Keratinocyte (primary cell): ENCODE data around the gene BRICD5. TPM values are rescaled to one million over a fixed set of nuclear protein-coding genes. Genes with fewer than 3 reads are reported as not detected.

Experiments used
- DNase-seq: peaks from one replicate; pipeline ENCODE4 v3.0.0-alpha.2; 2011; ENCODE audit warnings: low read depth, missing footprints, low spot score
- FAIRE-seq: peaks from 2 replicates; lab custom pipeline; 2011; peaks lifted over from hg19 to GRCh38; lab: Jason Lieb, UNC
- H2AFZ ChIP-seq: 2 replicates; pipeline ENCODE4 v1.6.0; 2012; ENCODE audit warnings: low read length, control low read depth, inconsistent platforms; ENCODE audit not compliant: control insufficient read depth
- H3K27ac ChIP-seq: 2 replicates; pipeline ENCODE4 v1.5.1; 2011; ENCODE audit warnings: low read length; ENCODE audit not compliant: control insufficient read depth, insufficient read depth
- H3K27me3 ChIP-seq: 3 replicates; pipeline ENCODE4 v1.6.0; 2011; ENCODE audit warnings: low read length; ENCODE audit not compliant: control insufficient read depth, insufficient read depth; ENCODE audit errors: extremely low read depth
- H3K36me3 ChIP-seq, 2 experiments: 2 replicates in 1 of 2; 3 replicates in 1 of 2; pipeline ENCODE4 v1.5.1; 2011; ENCODE audit warnings: low read length in 2 of 2, mild to moderate bottlenecking in 1 of 2; ENCODE audit not compliant: control insufficient read depth in 2 of 2, insufficient read depth in 2 of 2; ENCODE audit errors: extremely low read depth in 1 of 2
- H3K4me1 ChIP-seq: 3 replicates; pipeline ENCODE4 v1.5.1; 2011; ENCODE audit warnings: low read length; ENCODE audit not compliant: control insufficient read depth, insufficient read depth; ENCODE audit errors: extremely low read depth
- H3K4me2 ChIP-seq: 3 replicates; pipeline ENCODE4 v1.6.0; 2011; ENCODE audit warnings: low read depth, low read length; ENCODE audit not compliant: control insufficient read depth, insufficient read depth; ENCODE audit errors: extremely low read depth
- H3K4me3 ChIP-seq, 3 experiments: fragments of 200-600 bp in 1 of 3; sonication (generic) in 1 of 3; 2 replicates in 2 of 3; 3 replicates in 1 of 3; pipeline ENCODE4 v1.5.1; 2011 to 2016; ENCODE audit warnings: low read length in 3 of 3, mild to moderate bottlenecking in 3 of 3, control low read depth in 2 of 3, inconsistent platforms in 1 of 3, low read depth in 1 of 3, mixed read lengths in 1 of 3, mixed run types in 1 of 3, moderate library complexity in 1 of 3; ENCODE audit not compliant: control insufficient read depth in 2 of 3, insufficient read depth in 2 of 3; ENCODE audit errors: extremely low read depth in 1 of 3
- H3K79me2 ChIP-seq: 2 replicates; pipeline ENCODE4 v1.6.0; 2012; ENCODE audit warnings: low read length; ENCODE audit not compliant: control insufficient read depth, insufficient read depth
- H3K9ac ChIP-seq: 3 replicates; pipeline ENCODE4 v1.6.0; 2011; ENCODE audit warnings: low read length; ENCODE audit not compliant: control insufficient read depth, insufficient read depth; ENCODE audit errors: extremely low read depth
- H3K9me1 ChIP-seq: 3 replicates; pipeline ENCODE4 v1.6.0; 2011; ENCODE audit warnings: low read length; ENCODE audit not compliant: control insufficient read depth, insufficient read depth; ENCODE audit errors: extremely low read depth
- H3K9me3 ChIP-seq: 2 replicates; pipeline ENCODE4 v1.5.1; 2012; ENCODE audit warnings: low read depth, low read length; ENCODE audit not compliant: control insufficient read depth
- H4K20me1 ChIP-seq: 3 replicates; pipeline ENCODE4 v1.6.0; 2011; ENCODE audit warnings: low read length; ENCODE audit not compliant: control insufficient read depth, insufficient read depth; ENCODE audit errors: extremely low read depth
- EZH2 ChIP-seq: IDR thresholded peaks from one replicate; pipeline ENCODE4 v1.6.1; 2012; ENCODE audit warnings: inconsistent platforms, mild to moderate bottlenecking, low read length, moderate library complexity
- dilution Hi-C: fragments of 300-500 bp; cut with MboI; formaldehyde crosslinking; loops from one replicate; pipeline ENCODE4 v1.7.0; 2020; ENCODE audit warnings: low sequenced_read_pairs; ENCODE audit not compliant: extremely low pct_ligation_motif_present
- polyA plus RNA-seq, 5 experiments: library from polyadenylated mRNA; depleted of rRNA in 3 of 5; stranded (reverse) in 3 of 5; stranded (forward) in 1 of 5; unstranded in 1 of 5; fragments of >200 nt; gene quantifications; 1 replicate in 1 of 5; 2 replicates in 3 of 5; 3 replicates in 1 of 5; pipeline versions ENCODE4 v1.2.1 to v1.2.3, GENCODE V29; 2011 to 2012; ENCODE audit warnings: missing spikeins in 2 of 5, low read depth in 1 of 5, low replicate concordance in 1 of 5
- TF ChIP-seq, protein P1 (sequence below), 3 experiments: IDR thresholded peaks in 1 of 3; conservative IDR thresholded peaks in 1 of 3; optimal IDR thresholded peaks in 1 of 3; 2 replicates in 2 of 3; 3 replicates in 1 of 3; pipeline versions ENCODE3 to v1.5.1; 2011; ENCODE audit warnings: low read length in 3 of 3, mild to moderate bottlenecking in 3 of 3, moderate library complexity in 2 of 3, control low read depth in 1 of 3, inconsistent platforms in 1 of 3; ENCODE audit not compliant: insufficient read depth in 2 of 3; ENCODE audit errors: extremely low read depth in 1 of 3

The BRICD5 gene
- polyA plus RNA-seq, 1 donor (not counting 4 experiments of a cell fraction or from before 2014, with no cell fraction given) = 1.8 TPM

- Histone ChIP-seq H3K9me1 (no peaks in the 10 kb centered on the region), H3K36me3 (peaks cover 12 to 23% of the 10 kb centered on the region in 2 experiments), H3K4me2 (no peak overlapping the region), H3K27me3 (no peaks in the 10 kb centered on the region), H4K20me1 (no peaks in the 10 kb centered on the region), H3K27ac (no peak overlapping the region), H3K4me3 (no peak overlapping the region), H3K4me1 (peaks cover 13% of the 10 kb centered on the region), H2AFZ (no peak overlapping the region), H3K9ac (no peak overlapping the region), H3K9me3 (no peaks in the 10 kb centered on the region), H3K79me2 (peaks cover 20% of the 10 kb centered on the region)
- FAIRE-seq (no peak), DNase-seq (no peak)
- dilution Hi-C loops = no loop called here
- no peak for TF ChIP-seq EZH2
- TF ChIP-seq, protein P1, sequence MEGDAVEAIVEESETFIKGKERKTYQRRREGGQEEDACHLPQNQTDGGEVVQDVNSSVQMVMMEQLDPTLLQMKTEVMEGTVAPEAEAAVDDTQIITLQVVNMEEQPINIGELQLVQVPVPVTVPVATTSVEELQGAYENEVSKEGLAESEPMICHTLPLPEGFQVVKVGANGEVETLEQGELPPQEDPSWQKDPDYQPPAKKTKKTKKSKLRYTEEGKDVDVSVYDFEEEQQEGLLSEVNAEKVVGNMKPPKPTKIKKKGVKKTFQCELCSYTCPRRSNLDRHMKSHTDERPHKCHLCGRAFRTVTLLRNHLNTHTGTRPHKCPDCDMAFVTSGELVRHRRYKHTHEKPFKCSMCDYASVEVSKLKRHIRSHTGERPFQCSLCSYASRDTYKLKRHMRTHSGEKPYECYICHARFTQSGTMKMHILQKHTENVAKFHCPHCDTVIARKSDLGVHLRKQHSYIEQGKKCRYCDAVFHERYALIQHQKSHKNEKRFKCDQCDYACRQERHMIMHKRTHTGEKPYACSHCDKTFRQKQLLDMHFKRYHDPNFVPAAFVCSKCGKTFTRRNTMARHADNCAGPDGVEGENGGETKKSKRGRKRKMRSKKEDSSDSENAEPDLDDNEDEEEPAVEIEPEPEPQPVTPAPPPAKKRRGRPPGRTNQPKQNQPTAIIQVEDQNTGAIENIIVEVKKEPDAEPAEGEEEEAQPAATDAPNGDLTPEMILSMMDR (optimal IDR thresholded peaks at IDR 0.05 in 1 of 3, IDR thresholded peaks at IDR 0.05 in 1 of 3, conservative IDR thresholded peaks at IDR 0.05 in 1 of 3; ENCODE audit: extremely low read depth in 1 of 3, insufficient read depth in 2 of 3, low read length in 3 of 3) = no peak
Measured at GRCh38 chr16:2211923-2212347, 1.3 kb upstream of the BRICD5 start.

- no peak for FAIRE-seq
Measured at GRCh38 chr16:2210009-2210332, 692 bp downstream of the BRICD5 start.

More at GRCh38 chr16:2210009-2210332, 692 bp downstream of the BRICD5 start:
- TF ChIP-seq, protein P1 (optimal IDR thresholded peaks at IDR 0.05 in 1 of 3, IDR thresholded peaks at IDR 0.05 in 1 of 3, conservative IDR thresholded peaks at IDR 0.05 in 1 of 3; ENCODE audit: extremely low read depth in 1 of 3, insufficient read depth in 2 of 3, low read length in 3 of 3) = no peak
- TF ChIP-seq EZH2 = no peak
- DNase-seq = no peak
- H3K36me3 ChIP-seq = peaks cover 12 to 26% of the 10 kb centered on the region in 2 experiments
- H3K4me3 ChIP-seq = no peak overlapping the region
- dilution Hi-C loops = no loop called here
- no peak overlapping the region for H2AFZ ChIP-seq
- no peak overlapping the region for H3K4me2 ChIP-seq
- peaks cover 26% of the 10 kb centered on the region for H3K79me2 ChIP-seq
- H3K9me1 ChIP-seq = no peaks in the 10 kb centered on the region
- no peaks in the 10 kb centered on the region for H3K9me3 ChIP-seq
- H3K27me3 ChIP-seq = no peaks in the 10 kb centered on the region
- H4K20me1 ChIP-seq = no peaks in the 10 kb centered on the region
- no peak overlapping the region for H3K27ac ChIP-seq
- peaks cover 17% of the 10 kb centered on the region for H3K4me1 ChIP-seq
- H3K9ac ChIP-seq = no peak overlapping the region
